Left ventricle myocardium inferior (tissue), 1 donor: ENCODE data around the gene AREG. TPM values are rescaled to one million over a fixed set of nuclear protein-coding genes. Genes with fewer than 3 reads are reported as not detected.

Experiments
- DNase-seq: peaks from one replicate; pipeline ENCODE4 v3.0.0-alpha.2; 2020
- H3K27ac ChIP-seq: fragments of 200-600 bp; replicated peaks from 2 replicates; pipeline ENCODE4 v1.8.0; 2021
- H3K27me3 ChIP-seq: fragments of 200-600 bp; 2 replicates; pipeline ENCODE4 v1.8.0; 2021; ENCODE audit warnings: low read depth
- H3K36me3 ChIP-seq: fragments of 200-600 bp; 2 replicates; pipeline ENCODE4 v1.8.0; 2021
- H3K4me1 ChIP-seq: fragments of 200-600 bp; 2 replicates; pipeline ENCODE4 v1.8.0; 2021
- H3K4me3 ChIP-seq: fragments of 200-600 bp; 2 replicates; pipeline ENCODE4 v1.8.0; 2021; ENCODE audit warnings: mild to moderate bottlenecking, moderate library complexity
- H3K9me3 ChIP-seq: fragments of 200-600 bp; replicated peaks from 2 replicates; pipeline ENCODE4 v1.8.0; 2021
- intact Hi-C: fragments of 100-400 bp; cut with micrococcal nuclease; formaldehyde crosslinking; loops from one replicate; pipeline ENCODE4 v1.11.0; 2022
- total RNA-seq: library from RNA; stranded (reverse); fragmentation: NEBNext Ultra II Directional; extraction: Animal tissue kit (Norgen Biotek cat#: 25700); gene quantifications from one replicate; pipeline ENCODE4 v1.2.1, GENCODE V29; 2021
- TF ChIP-seq, protein P1 (sequence below): fragments of 200-600 bp; IDR thresholded peaks from 2 replicates; pipeline ENCODE4 v1.8.0; 2021; ENCODE audit warnings: antibody characterized with exemption, mild to moderate bottlenecking, borderline replicate concordance
- donor health status: DM: no; HTN: yes; CAD: no; lungs with severe emphysema.

Gene AREG
- total RNA-seq, 1 donor from 2014 or later, result 0.55 TPM

DNA sequence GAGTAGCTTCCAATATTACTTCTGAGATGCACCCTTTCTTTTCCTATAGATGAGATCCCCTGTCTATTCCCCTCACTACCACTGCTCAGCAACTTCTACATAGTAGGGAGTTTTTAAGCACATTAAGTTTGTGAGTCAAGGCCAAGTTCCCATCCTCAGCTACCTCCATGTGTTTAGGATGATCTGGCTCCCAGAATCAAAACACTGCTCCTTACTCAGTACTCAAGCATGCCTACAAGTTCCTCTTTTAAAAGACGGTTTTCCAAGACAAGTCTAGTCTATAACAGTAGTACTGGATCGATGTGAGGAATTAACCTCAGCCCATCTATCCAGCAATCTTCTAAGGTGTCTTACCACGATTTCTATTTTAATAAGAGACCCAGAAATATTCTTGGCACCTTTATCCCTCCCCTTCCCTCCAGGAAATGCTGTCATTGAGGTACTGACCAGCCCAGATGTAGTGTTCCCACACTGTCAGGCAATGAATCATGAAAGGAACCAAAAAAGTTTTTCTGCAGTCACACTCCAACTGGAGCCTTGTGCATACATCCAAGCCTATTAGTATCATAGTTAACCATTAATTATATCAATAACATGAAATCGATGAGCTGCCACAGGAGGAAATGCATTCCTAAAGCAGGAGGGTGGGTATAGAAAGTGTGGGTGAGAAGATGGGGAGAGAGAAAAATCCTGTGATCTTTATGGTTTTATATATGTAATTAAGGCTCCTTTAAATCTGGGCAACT lies 29.6 kb downstream of the AREG start:
- intact Hi-C loops, result no loop called here
- Histone ChIP-seq H3K36me3 (no peaks in the 10 kb centered on the region), H3K4me3 (no peak overlapping the region), H3K9me3 (no peaks in the 10 kb centered on the region), H3K27me3 (no peaks in the 10 kb centered on the region), H3K27ac (no peak overlapping the region), H3K4me1 (peaks cover 24% of the 10 kb centered on the region)
- TF ChIP-seq, protein P1, sequence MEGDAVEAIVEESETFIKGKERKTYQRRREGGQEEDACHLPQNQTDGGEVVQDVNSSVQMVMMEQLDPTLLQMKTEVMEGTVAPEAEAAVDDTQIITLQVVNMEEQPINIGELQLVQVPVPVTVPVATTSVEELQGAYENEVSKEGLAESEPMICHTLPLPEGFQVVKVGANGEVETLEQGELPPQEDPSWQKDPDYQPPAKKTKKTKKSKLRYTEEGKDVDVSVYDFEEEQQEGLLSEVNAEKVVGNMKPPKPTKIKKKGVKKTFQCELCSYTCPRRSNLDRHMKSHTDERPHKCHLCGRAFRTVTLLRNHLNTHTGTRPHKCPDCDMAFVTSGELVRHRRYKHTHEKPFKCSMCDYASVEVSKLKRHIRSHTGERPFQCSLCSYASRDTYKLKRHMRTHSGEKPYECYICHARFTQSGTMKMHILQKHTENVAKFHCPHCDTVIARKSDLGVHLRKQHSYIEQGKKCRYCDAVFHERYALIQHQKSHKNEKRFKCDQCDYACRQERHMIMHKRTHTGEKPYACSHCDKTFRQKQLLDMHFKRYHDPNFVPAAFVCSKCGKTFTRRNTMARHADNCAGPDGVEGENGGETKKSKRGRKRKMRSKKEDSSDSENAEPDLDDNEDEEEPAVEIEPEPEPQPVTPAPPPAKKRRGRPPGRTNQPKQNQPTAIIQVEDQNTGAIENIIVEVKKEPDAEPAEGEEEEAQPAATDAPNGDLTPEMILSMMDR, result no peak
- no peak for DNase-seq

DNA sequence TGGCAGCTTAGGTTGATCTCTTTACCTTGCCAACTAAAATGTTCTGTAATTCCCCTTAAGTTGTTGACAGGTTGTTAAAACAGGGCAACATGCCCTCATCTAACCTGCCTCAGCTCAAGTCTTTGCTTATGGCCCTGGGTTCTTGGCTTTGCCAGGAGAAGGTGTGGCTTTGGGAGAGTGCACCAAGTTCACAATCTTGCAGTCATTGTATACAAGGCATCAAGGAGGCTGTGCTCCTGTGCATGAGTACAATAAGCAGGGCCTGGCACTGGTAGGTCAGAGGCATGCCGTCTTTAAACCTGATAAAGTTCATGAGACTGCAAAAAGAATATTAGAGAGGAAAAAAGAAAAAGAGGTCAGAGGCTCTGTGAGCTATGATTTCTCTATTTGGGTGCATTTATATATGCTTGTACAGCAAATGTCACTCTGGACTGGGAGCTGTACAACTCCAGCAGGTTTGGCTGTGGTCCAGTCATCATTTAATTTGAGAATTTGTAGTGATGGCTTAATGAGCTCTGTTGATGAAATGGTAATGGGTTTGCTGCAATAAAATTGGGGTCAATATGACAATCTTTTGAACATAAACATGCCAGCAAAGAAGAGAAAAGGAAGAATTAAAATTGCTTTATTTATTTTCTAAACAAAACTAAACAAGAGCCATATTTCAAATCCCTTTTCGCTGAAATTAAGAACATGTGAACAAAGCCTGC lies 30.3 kb downstream of the AREG start:
- intact Hi-C loops, result no loop called here
- Histone ChIP-seq H3K36me3 (no peaks in the 10 kb centered on the region), H3K4me3 (no peak overlapping the region), H3K4me1 (peaks cover 24% of the 10 kb centered on the region), H3K9me3 (no peaks in the 10 kb centered on the region), H3K27me3 (no peaks in the 10 kb centered on the region), H3K27ac (no peak overlapping the region)
- DNase-seq, result no peak
- TF ChIP-seq, protein P1, result no peak

DNA sequence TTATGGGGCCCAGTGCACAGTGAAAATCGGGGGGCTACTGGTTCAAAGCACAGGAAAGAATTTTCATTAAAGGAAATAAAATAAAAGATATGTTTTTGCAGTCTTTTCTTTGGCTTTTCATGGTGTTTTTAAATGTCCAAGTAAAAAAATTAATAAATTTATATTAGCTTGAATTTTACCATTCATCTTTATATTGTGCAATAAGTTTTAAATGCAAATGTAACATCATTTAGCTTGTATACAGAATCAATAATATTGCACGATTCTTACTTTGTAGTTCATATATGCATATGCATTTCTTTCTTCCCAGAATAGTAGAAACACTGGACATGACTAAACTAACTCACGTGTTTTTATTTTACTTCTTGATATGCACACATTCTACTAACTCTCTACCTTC lies 31.0 kb downstream of the AREG start:
- intact Hi-C loops, result no loop called here
- Histone ChIP-seq H3K4me1 (peaks cover 24% of the 10 kb centered on the region), H3K27me3 (no peaks in the 10 kb centered on the region), H3K27ac (no peak overlapping the region), H3K36me3 (no peaks in the 10 kb centered on the region), H3K9me3 (no peaks in the 10 kb centered on the region), H3K4me3 (no peak overlapping the region)
- DNase-seq, result no peak
- TF ChIP-seq, protein P1, result no peak

DNA sequence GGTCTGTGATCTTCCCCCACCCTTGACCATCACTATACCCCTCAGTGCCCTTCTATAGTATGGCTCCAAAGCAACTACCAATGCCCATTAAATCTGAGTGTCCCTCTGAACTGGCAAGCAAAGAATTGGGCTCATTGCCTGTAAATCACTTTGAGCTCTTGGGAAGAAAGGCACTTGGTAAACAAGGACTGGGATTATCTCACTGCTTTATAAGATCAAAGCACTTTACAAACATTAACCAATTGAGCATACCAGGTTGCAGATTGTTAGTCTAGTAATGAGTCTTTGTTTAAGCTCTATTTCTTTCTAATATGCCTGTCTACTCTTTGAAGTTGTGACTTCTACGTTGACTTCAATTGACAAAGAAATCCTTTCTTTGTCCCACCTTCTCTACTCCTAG lies 34.1 kb downstream of the AREG start:
- Histone ChIP-seq H3K4me3 (no peak overlapping the region), H3K36me3 (no peaks in the 10 kb centered on the region), H3K9me3 (no peaks in the 10 kb centered on the region), H3K4me1 (peaks cover 11% of the 10 kb centered on the region), H3K27me3 (no peaks in the 10 kb centered on the region), H3K27ac (no peak overlapping the region)
- TF ChIP-seq, protein P1, result no peak
- no peak for DNase-seq
- intact Hi-C loops, result no loop called here

DNA sequence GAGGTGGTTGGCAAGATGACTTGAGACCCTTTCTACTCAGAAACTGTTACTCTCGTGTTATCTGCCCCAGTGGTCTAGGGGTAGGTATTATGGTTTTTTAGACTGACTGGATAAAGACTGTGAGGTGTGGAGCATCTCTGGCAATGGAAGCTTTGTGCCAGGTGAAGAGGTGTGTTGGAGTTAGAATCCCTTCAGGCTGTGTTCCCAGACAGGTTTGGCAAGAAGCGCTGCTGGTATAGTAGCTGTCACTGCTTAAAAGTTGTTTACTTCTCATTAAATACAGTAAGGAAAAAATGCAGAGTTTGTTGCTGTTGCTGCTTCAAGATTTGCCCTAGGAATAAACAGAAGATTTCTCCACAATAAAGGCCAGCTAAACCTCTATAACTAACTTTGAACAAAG lies 35.3 kb downstream of the AREG start:
- TF ChIP-seq, protein P1, result no peak
- intact Hi-C loops, result no loop called here
- H3K36me3 ChIP-seq, result no peaks in the 10 kb centered on the region
- no peak overlapping the region for H3K4me3 ChIP-seq
- DNase-seq, result no peak
- peaks cover 1% of the 10 kb centered on the region for H3K4me1 ChIP-seq
- H3K9me3 ChIP-seq, result no peaks in the 10 kb centered on the region
- H3K27me3 ChIP-seq, result no peaks in the 10 kb centered on the region
- no peak overlapping the region for H3K27ac ChIP-seq
